GM12872 (cell line): Measurements from ENCODE around the gene LRP2.

Experiments used
- CTCF ChIP-seq: IDR thresholded peaks from 3 replicates; pipeline ENCODE4 v1.5.1; 2011; ENCODE audit warnings: low read depth, mild to moderate bottlenecking, low read length, moderate library complexity; ENCODE audit not compliant: insufficient read depth

LRP2 gene

GRCh38 chr2:169118060-169118459, 244.3 kb downstream of the LRP2 start:
- no peak for TF ChIP-seq CTCF

DNA sequence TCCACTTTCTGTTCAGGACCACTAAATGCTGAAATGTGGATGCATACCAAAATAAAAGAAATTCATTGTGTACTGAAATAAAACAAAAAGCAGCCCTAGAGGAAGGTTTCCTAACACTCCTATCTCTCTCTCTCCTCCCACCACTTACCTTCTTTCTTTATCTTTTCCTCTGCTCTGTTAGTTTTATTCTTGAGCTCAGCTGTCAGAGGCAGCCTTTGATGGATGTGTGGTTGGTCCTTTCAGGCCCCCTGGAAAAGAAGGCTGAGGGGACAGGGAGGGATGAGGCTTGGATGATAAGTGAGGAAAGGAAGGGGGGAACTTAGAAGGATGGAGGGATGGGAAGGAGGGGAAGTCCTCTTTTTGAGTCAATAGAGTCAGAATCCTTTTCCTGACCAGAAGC, 245.3 kb downstream of the LRP2 start:
- TF ChIP-seq CTCF = no peak

GRCh38 chr2:169116327-169116726, 246.0 kb downstream of the LRP2 start:
- no peak for TF ChIP-seq CTCF

GRCh38 chr2:169114056-169114455, 248.3 kb downstream of the LRP2 start:
- no peak for TF ChIP-seq CTCF

DNA sequence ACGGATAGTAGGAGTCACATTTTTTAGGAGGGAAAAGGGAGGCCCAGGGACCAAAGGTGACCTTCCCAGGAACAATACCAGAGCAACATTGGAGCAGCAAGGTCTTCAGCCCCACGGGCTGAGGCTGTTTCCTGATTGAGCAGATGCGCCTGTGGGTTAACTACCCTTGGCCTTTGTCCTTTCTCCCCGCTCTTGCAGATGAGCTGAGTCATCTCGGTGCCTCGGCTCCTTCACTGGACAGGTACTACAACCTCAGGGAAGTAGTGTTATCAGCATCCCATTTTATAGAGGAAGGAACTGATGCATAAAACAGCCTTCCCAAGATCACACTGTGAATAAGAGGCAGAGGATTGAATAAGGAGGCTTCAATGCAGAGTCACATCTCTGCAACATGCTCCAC, 249.5 kb downstream of the LRP2 start:
- no peak for TF ChIP-seq CTCF

GRCh38 chr2:169110916-169111315, 251.4 kb downstream of the LRP2 start:
- TF ChIP-seq CTCF = no peak

- TF ChIP-seq CTCF = no peak
These were observed 251.9 kb downstream of the LRP2 start for GRCh38 chr2:169110419-169110818.
